GM12878 (cell line): ENCODE measurements around the gene SLC15A1.
"Not testable (repeated sequence)": the region's sequence is repeated elsewhere in the genome, so short reads cannot be mapped to it uniquely, and the experiment has no call there.

Experiments used
- EP300 ChIP-seq, 2 experiments: fragments of 150-350 bp in 1 of 2; IDR thresholded peaks; 2 replicates each; pipeline ENCODE4 v1.6.1; 2011 to 2012; ENCODE audit warnings: low read depth in 2 of 2, low read length in 2 of 2, borderline replicate concordance in 1 of 2, improper control_type of control experiment in 1 of 2, inconsistent platforms in 1 of 2; ENCODE audit not compliant: control insufficient read depth in 1 of 2
- MTA3 ChIP-seq: IDR thresholded peaks from 2 replicates; pipeline ENCODE4 v1.6.1; 2012; ENCODE audit warnings: low read length, inconsistent platforms, borderline replicate concordance
- REST ChIP-seq: IDR thresholded peaks from 2 replicates; pipeline ENCODE4 v1.6.1; 2012; ENCODE audit warnings: mild to moderate bottlenecking, low read depth, low read length
- TAF1 ChIP-seq: IDR thresholded peaks from 2 replicates; pipeline ENCODE4 v1.6.1; 2011; ENCODE audit warnings: mild to moderate bottlenecking, low read depth, low read length, borderline replicate concordance
- TCF7 ChIP-seq: IDR thresholded peaks from 2 replicates; pipeline ENCODE4 v1.6.1; 2014; ENCODE audit warnings: antibody characterized with exemption, borderline replicate concordance
- TF ChIP-seq, protein P1 (sequence below), 3 experiments: IDR thresholded peaks in 2 of 3; conservative IDR thresholded peaks in 1 of 3; 2 replicates each; pipeline ENCODE4 v1.5.1; 2011; ENCODE audit warnings: low read depth in 3 of 3, low read length in 3 of 3, mild to moderate bottlenecking in 3 of 3, control low read depth in 2 of 3, moderate library complexity in 2 of 3, inconsistent platforms in 1 of 3, mixed read lengths in 1 of 3; ENCODE audit not compliant: control insufficient read depth in 2 of 3, insufficient read depth in 1 of 3; ENCODE audit errors: extremely low read depth in 1 of 3

- TF ChIP-seq, protein P1, sequence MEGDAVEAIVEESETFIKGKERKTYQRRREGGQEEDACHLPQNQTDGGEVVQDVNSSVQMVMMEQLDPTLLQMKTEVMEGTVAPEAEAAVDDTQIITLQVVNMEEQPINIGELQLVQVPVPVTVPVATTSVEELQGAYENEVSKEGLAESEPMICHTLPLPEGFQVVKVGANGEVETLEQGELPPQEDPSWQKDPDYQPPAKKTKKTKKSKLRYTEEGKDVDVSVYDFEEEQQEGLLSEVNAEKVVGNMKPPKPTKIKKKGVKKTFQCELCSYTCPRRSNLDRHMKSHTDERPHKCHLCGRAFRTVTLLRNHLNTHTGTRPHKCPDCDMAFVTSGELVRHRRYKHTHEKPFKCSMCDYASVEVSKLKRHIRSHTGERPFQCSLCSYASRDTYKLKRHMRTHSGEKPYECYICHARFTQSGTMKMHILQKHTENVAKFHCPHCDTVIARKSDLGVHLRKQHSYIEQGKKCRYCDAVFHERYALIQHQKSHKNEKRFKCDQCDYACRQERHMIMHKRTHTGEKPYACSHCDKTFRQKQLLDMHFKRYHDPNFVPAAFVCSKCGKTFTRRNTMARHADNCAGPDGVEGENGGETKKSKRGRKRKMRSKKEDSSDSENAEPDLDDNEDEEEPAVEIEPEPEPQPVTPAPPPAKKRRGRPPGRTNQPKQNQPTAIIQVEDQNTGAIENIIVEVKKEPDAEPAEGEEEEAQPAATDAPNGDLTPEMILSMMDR (IDR thresholded peaks at IDR 0.05 in 2 of 3, conservative IDR thresholded peaks at IDR 0.05 in 1 of 3; ENCODE audit: control insufficient read depth in 2 of 3, extremely low read depth in 1 of 3, insufficient read depth in 1 of 3, low read depth in 3 of 3, low read length in 3 of 3): not testable (repeated sequence)
- not testable (repeated sequence) for TF ChIP-seq TCF7; MTA3; REST; TAF1; EP300 (IDR thresholded peaks at IDR 0.05; ENCODE audit: borderline replicate concordance in 1 of 2, control insufficient read depth in 1 of 2, low read depth in 2 of 2, low read length in 2 of 2)
Measured at GRCh38 chr13:98638352-98638751, 114.1 kb downstream of the SLC15A1 start.
